ENCODE results near the gene POMC.
"Not testable (repeated sequence)": the region's sequence is repeated elsewhere in the genome, so short reads cannot be mapped to it uniquely, and the experiment has no call there.

The POMC gene

DNA sequence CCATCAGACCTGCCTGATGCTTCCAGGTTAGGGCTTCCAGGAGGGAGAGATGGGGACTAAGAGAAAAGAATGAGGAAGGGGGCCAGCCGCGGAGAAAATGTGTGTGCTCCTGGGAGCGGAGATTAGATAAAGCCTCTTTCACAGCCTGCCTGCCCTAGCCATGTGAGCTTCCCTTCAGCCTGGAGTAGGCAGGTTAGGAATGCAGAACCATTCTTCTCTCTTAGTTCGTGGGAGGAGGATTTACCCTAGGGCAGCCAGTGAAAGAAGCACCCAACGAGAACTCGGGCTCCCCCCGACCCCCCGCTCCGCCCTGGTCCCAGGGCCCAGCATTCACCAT is 36.1 kb downstream of the POMC start:
- no peak for DNase-seq (ENCODE audit: low read depth)

DNA sequence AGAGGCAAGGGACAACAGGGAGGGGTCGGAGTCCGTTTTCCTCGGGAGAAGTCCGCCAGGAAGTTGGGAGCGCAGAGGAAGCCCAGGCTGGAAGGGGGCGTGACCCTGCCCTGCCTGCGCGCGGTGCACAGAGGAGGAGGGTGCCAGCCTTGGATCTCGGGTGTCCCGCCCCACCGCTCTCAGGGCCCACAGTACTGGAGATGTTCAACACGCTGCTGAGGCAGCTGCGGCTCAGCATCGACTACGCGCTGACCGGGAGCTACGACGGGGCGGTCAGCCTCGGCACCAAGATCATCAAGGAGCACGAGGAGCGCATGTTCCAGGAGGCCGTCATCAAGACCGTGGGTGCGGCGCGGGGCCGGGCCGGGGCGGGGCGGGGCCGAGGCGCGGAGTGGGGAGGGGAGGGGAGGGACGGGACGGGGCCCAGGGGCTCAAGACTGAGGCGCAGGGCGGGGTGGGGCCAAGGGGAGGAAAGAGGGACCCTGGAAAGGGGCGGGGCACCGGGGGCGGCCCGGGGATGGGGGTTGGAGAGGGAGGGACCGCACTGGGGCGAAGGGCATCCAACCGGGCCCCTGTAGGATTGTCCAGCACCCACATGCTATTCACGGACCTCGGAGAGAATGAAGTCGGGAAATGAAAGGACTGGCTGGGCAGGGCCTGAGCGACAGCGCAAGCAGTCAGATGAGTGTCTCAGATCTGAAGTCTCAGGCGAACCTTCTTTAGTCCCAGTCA is 36.6 kb downstream of the POMC start:
- DNase-seq (ENCODE audit: low read depth) = no peak

DNA sequence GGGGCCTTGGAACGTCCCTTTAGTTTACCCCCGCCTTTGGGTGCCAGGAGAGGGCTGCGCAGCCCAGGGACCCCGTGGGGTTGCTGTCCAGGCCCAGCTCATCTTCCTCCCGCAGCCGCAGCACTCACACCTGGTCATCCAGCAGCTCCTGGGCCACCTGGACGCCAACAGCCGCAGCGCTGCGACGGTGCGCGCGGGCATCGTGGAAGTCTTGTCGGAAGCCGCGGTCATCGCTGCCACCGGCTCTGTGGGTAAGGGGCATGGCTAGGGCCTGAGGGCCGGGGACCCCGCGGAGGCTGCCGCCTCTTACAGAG is 37.2 kb downstream of the POMC start:
- no peak for DNase-seq (ENCODE audit: low read depth)

DNA sequence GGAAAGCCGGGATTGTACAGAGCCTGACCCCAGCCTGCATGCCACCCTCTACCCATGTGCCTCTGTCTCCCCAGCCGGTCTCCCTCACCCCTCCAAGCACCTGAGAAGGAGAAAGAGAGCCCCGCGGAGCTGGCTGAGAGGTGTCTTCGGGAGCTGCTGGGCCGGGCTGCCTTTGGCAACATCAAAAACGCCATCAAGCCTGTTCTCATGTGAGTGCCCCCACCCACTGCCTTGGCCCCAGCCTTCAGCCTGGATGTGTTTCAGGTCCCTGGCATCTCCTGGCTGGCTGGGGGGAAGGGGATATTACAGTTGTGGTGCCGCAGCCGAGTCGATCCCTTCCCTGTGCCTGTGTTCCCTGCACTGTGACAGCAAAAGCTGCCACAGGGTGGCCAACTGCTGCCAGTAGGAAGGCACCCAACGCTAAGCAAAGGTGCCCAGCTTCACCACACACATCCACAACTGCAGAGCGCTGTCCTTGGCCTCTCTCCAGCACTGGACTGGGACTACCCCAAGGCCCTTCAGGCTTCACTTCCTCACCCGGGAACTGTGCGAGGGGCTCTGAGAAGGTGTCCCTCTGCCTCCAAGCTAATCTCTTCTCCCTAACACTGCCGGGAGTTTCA is 38.4 kb downstream of the POMC start:
- DNase-seq (ENCODE audit: low read depth) = no peak

GRCh38 chr2:25127646-25128045 is 40.7 kb downstream of the POMC start:
- no peak for DNase-seq (ENCODE audit: low read depth)

GRCh38 chr2:25127071-25127470 is 41.3 kb downstream of the POMC start:
- not testable (repeated sequence) for DNase-seq (ENCODE audit: low read depth)

DNA sequence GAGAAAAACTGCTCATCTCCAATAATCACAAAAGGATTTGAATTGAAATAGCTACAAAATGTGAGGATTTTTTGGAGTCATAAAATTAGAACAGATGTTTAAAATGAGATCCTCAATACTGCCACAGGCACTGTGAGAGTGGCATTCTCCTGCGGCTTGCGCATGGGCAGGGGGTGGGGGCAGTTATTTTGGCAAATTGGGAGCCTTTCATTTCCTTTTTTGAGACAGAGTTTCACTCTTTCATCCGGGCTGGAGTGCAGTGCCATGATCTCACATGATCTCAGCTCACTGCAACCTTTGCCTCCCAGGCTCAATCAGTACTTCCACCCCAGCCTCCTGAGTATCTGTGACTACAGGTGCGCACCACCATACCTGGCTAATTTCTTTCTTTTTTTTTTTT is 42.4 kb downstream of the POMC start:
- no peak for DNase-seq (ENCODE audit: low read depth)

DNA sequence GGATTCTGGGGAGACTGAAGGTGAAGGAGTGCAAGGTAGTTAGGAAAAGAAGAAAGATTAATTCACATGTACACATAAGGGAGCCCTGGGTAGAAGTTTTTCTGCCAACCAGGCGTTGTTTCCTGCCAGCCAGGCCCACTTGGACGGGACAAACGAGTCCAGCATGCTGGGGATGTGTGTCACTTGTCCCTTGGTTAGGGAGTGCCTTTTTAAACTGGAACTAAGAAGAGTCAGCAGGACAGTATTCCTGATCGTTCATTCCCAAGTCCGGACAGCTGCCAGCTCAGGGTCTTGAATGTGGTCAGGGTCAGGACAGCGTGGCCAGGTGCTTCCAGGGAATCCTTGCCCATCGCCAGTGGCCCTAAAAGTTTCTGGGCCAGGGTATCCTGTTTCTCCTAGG is 43.2 kb downstream of the POMC start:
- DNase-seq (ENCODE audit: low read depth) = no peak

- DNase-seq (ENCODE audit: low read depth) = no peak
Measured at GRCh38 chr2:25123682-25124081, 44.7 kb downstream of the POMC start.

DNA sequence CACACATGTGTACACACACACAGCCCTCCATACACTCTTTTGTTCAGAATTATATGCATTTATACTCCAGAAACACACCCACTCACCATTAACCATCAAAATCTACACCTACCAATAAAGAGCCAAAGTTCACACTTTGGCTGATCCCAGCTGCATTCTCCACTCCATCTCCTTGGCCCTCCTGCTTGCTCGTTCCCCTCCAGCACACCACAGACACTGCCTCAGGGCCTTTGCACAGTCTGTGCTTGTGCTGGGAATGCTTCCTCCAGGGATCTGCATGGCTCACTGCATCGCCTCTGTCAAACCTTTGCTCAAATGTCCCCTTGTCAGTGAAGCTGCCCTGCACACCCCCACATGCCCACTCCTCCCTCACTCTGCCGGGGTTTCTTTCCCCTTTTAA is 46.0 kb downstream of the POMC start:
- no peak for DNase-seq (ENCODE audit: low read depth)

DNA sequence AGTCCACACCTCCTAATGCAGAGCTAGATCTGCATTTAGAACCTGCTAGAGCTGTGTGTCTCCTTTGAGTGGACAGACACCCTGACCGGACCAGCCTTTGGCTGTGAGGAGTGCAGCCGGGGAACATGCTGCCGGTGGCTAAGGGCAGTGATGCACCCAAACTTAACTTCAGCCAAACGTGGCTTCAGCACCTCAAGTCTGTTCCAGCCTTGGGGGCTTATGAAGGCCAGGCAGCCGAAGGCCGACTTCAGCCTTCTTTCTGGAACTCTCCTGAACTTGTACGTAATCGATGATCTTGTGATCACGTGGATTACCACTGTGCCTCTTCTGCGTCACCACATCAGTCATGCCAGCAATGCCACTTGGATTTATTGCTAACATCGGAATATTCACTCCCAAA is 49.1 kb downstream of the POMC start:
- no peak for DNase-seq (ENCODE audit: low read depth)

- no peak for DNase-seq (ENCODE audit: low read depth)
Measured at GRCh38 chr2:25116956-25117355, 51.4 kb downstream of the POMC start.

DNA sequence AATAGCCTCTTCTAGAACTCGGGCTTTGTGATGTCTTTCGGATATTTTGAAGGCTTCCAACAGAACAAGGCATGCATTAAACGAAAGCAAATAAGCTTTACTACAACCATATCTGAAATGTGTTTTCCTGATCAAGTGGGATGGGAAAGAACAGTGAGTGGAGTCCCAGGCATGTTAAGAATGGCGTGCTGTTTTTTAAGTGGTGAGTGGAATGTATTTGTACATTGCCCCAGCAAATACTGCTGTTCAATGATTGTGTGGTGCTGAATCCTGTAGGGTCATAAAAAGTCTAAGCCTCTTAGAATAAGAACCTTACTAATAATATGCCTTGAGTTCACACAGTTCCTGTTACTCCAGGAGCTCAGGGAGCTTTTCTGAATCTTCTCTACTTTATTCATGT is 52.5 kb downstream of the POMC start:
- DNase-seq (ENCODE audit: low read depth) = no peak

- no peak for DNase-seq (ENCODE audit: low read depth)
Measured at GRCh38 chr2:25115249-25115883, 53.0 kb downstream of the POMC start.

- no peak for DNase-seq (ENCODE audit: low read depth)
Measured at GRCh38 chr2:25112113-25112512, 56.3 kb downstream of the POMC start.
